Measurements from ENCODE around the gene LRRC28.

DNA sequence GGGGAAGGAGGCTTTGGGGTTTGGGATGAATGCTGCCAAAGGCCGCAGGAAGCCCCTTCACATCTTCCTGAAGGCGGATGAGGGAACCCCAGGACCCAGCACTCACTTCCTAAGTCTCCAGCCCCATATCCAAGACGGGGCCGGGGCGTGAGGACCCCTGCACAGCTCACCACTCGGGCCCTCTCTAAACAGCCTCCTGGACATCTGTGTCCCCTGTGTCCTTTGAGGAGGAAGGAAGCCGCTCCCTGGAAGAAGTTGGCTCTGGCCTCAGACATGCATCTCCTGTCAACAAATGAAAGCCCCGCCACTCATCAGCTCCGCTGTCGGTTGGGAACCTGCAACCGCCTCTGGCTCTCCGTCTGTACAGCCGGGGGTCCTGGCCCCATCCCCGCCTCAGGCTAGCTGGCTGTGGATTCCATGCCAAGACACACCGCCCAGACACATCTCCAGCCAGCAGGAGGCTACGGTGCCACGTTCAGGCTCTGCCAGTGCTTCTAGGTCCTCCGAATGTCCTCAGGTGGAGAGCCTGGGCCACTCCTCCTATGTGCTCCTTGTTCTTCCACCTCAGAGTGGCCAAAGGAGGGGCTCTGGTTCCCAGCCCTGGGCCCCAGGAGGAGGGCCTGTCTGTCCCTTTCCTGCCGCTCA lies 174.5 kb downstream of the LRRC28 start:
- TF ChIP-seq POLR2AphosphoS5 (IDR thresholded peaks at IDR 0.05; ENCODE audit: low read depth, low read length): no peak
- no peak for TF ChIP-seq POLR2A (IDR thresholded peaks at IDR 0.05; ENCODE audit: low read depth, low read length)
